HepG2 (cell line): ENCODE results near the gene CD276. TPM values are rescaled to one million over a fixed set of nuclear protein-coding genes. Genes with fewer than 3 reads are reported as not detected.

ENCODE experiments used
- ASH2L ChIP-seq: fragments of 300-600, 200-600 bp; sonication (generic); IDR thresholded peaks from 2 replicates; pipeline ENCODE4 v1.7.0; 2017; ENCODE audit warnings: low read depth, mild to moderate bottlenecking, moderate library complexity, mixed read lengths, low read length; ENCODE audit not compliant: insufficient read length
- BORCS8-MEF2B ChIP-seq: sonication (generic); formaldehyde crosslinking; IDR thresholded peaks from 2 replicates; pipeline ENCODE4 v1.8.0; 2022; ENCODE audit warnings: mild to moderate bottlenecking, missing genetic modification reagents
- BRCA1 ChIP-seq: sonication (generic); formaldehyde crosslinking; IDR thresholded peaks from 2 replicates; pipeline ENCODE4 v1.4.0; 2020; ENCODE audit warnings: missing genetic modification reagents
- ELF4 ChIP-seq: sonication (generic); formaldehyde crosslinking; IDR thresholded peaks from 2 replicates; pipeline ENCODE4 v1.5.0; 2020; ENCODE audit warnings: missing genetic modification reagents, mild to moderate bottlenecking, moderate library complexity, borderline replicate concordance
- GMEB2 ChIP-seq: IDR thresholded peaks from 2 replicates; pipeline ENCODE4 v1.6.1; 2016; ENCODE audit warnings: missing biosample characterization, missing genetic modification reagents, low read depth
- JARID2 ChIP-seq: sonication (generic); formaldehyde crosslinking; IDR thresholded peaks from 2 replicates; pipeline ENCODE4 v1.8.1; 2023; ENCODE audit warnings: missing genetic modification reagents, inconsistent platforms; ENCODE audit not compliant: insufficient replicate concordance
- KIAA2018 ChIP-seq: sonication (generic); formaldehyde crosslinking; IDR thresholded peaks from 2 replicates; pipeline ENCODE4 v1.5.0; 2020; ENCODE audit warnings: mild to moderate bottlenecking, missing genetic modification reagents, borderline replicate concordance
- KLF15 ChIP-seq: sonication (generic); formaldehyde crosslinking; IDR thresholded peaks from 2 replicates; pipeline ENCODE4 v1.8.1; 2023; ENCODE audit warnings: borderline replicate concordance, mild to moderate bottlenecking, inconsistent platforms, missing genetic modification reagents, mixed read lengths
- MED1 ChIP-seq: sonication (generic); formaldehyde crosslinking; IDR thresholded peaks from 2 replicates; pipeline ENCODE4 v1.4.0; 2020; ENCODE audit warnings: missing genetic modification reagents
- ZGPAT ChIP-seq: IDR thresholded peaks from 2 replicates; pipeline ENCODE4 v1.6.1; 2016; ENCODE audit warnings: mild to moderate bottlenecking
- ZNF432 ChIP-seq: sonication (generic); formaldehyde crosslinking; IDR thresholded peaks from 2 replicates; pipeline ENCODE4 v1.5.0; 2020; ENCODE audit warnings: missing genetic modification reagents, mild to moderate bottlenecking, borderline replicate concordance
- ZNF44 ChIP-seq: sonication (generic); formaldehyde crosslinking; IDR thresholded peaks from 2 replicates; pipeline ENCODE4 v1.5.1; 2020; ENCODE audit warnings: mild to moderate bottlenecking, missing genetic modification reagents
- ZNF512B ChIP-seq: sonication (generic); formaldehyde crosslinking; IDR thresholded peaks from 2 replicates; pipeline ENCODE4 v1.5.1; 2020; ENCODE audit warnings: missing genetic modification reagents, mild to moderate bottlenecking, borderline replicate concordance
- ZNF878 ChIP-seq: sonication (generic); formaldehyde crosslinking; IDR thresholded peaks from 2 replicates; pipeline ENCODE4 v1.8.1; 2023; ENCODE audit warnings: mild to moderate bottlenecking, missing genetic modification reagents, moderate library complexity
- polyA plus RNA-seq, 8 experiments: library from polyadenylated mRNA; depleted of rRNA in 3 of 8; stranded (reverse) in 7 of 8; unstranded in 1 of 8; fragments of >200 nt; fragmentation: Illumina TruSeq in 4 of 8; extraction: Trizol in 4 of 8; gene quantifications; 2 replicates each; pipeline versions ENCODE4 v1.2.1 to v1.2.3, GENCODE V29; 2011 to 2016; ENCODE audit warnings: low read depth in 4 of 8, missing spikeins in 1 of 8, mixed read lengths in 1 of 8; ENCODE audit not compliant: insufficient read depth in 1 of 8
- total RNA-seq, 5 experiments: library from RNA; depleted of rRNA; stranded (reverse); fragments of >200 nt; fragmentation: Illumina TruSeq; extraction: Trizol; gene quantifications; 2 replicates each; pipeline ENCODE4 v1.2.3, GENCODE V29; 2016; ENCODE audit warnings: low read depth in 1 of 5

Gene CD276
- total and polyA plus RNA-seq, 2 of the 13 experiments (the other 11 are each of a cell fraction or from before 2014, with no cell fraction given): 24.6 to 55.2 TPM

GRCh38 chr15:73700041-73700842 lies 16.1 kb downstream of the CD276 start (continued):
- no peak for TF ChIP-seq KIAA2018 (CRISPR knock-in tag)
- TF ChIP-seq ZNF878 (CRISPR knock-in tag): no peak
- no peak for TF ChIP-seq KLF15 (CRISPR knock-in tag)
- no peak for TF ChIP-seq BORCS8-MEF2B (CRISPR knock-in tag)
- TF ChIP-seq ZNF512B (CRISPR knock-in tag): no peak
- TF ChIP-seq JARID2 (CRISPR knock-in tag): no peak
- TF ChIP-seq ZNF44: no peak
- TF ChIP-seq MED1 (CRISPR knock-in tag): no peak
- 0 out of 2 replicates have a peak, but pooled peaks have one; percentile 40 for TF ChIP-seq ZGPAT (CRISPR knock-in tag)
- TF ChIP-seq ZNF432 (CRISPR knock-in tag): no peak
- no peak for TF ChIP-seq GMEB2 (CRISPR knock-in tag)
- no peak for TF ChIP-seq ELF4 (CRISPR knock-in tag)
- peak; percentile 27 for TF ChIP-seq ASH2L
- no peak for TF ChIP-seq BRCA1 (CRISPR knock-in tag)
